SK-N-SH treated with all-trans-retinoic acid at 6 μM for 48 hours (cell line): ENCODE data around the gene SLC47A2.

ENCODE experiments used
- ARNTL ChIP-seq: fragments of 450-650 bp; formaldehyde crosslinking; IDR thresholded peaks from 2 replicates; pipeline ENCODE4 v1.5.0; 2020; ENCODE audit warnings: low read depth, mild to moderate bottlenecking, moderate library complexity, borderline replicate concordance
- BACH2 ChIP-seq: fragments of 250-450 bp; sonication (Bioruptor Pico); IDR thresholded peaks from 2 replicates; pipeline ENCODE4 v1.9.0; 2021; ENCODE audit warnings: mild to moderate bottlenecking, borderline replicate concordance
- CSRNP3 ChIP-seq: fragments of 250-450 bp; sonication (Bioruptor Pico); IDR thresholded peaks from 2 replicates; pipeline ENCODE4 v1.5.1; 2021; ENCODE audit warnings: mild to moderate bottlenecking, moderate library complexity
- PATZ1 ChIP-seq: fragments of 250-450 bp; sonication (Bioruptor Pico); IDR thresholded peaks from 2 replicates; pipeline ENCODE4 v1.8.0; 2020; ENCODE audit warnings: mild to moderate bottlenecking, moderate library complexity, borderline replicate concordance
- PPARA ChIP-seq: fragments of 250-450 bp; sonication (Bioruptor Pico); IDR thresholded peaks from 2 replicates; pipeline ENCODE4 v1.5.0; 2020; ENCODE audit warnings: mild to moderate bottlenecking, borderline replicate concordance
- TCF4 ChIP-seq: fragments of 250-450 bp; sonication (Bioruptor Pico); IDR thresholded peaks from 2 replicates; pipeline ENCODE4 v1.8.0; 2021; ENCODE audit warnings: mild to moderate bottlenecking, moderate library complexity, borderline replicate concordance
- TOX ChIP-seq: fragments of 250-450 bp; sonication (Bioruptor Pico); IDR thresholded peaks from 2 replicates; pipeline ENCODE4 v1.8.0; 2021; ENCODE audit warnings: mild to moderate bottlenecking, moderate library complexity, borderline replicate concordance
- ZNF565 ChIP-seq: fragments of 450-650 bp; formaldehyde crosslinking; conservative IDR thresholded peaks from 2 replicates; pipeline ENCODE4 v1.5.0; 2020; ENCODE audit warnings: low read depth, mild to moderate bottlenecking, moderate library complexity
- TF ChIP-seq, protein P1 (sequence below): fragments of 250-450 bp; sonication (Bioruptor Pico); IDR thresholded peaks from 2 replicates; pipeline ENCODE4 v1.5.1; 2020; ENCODE audit warnings: low read depth, mild to moderate bottlenecking, moderate library complexity

DNA sequence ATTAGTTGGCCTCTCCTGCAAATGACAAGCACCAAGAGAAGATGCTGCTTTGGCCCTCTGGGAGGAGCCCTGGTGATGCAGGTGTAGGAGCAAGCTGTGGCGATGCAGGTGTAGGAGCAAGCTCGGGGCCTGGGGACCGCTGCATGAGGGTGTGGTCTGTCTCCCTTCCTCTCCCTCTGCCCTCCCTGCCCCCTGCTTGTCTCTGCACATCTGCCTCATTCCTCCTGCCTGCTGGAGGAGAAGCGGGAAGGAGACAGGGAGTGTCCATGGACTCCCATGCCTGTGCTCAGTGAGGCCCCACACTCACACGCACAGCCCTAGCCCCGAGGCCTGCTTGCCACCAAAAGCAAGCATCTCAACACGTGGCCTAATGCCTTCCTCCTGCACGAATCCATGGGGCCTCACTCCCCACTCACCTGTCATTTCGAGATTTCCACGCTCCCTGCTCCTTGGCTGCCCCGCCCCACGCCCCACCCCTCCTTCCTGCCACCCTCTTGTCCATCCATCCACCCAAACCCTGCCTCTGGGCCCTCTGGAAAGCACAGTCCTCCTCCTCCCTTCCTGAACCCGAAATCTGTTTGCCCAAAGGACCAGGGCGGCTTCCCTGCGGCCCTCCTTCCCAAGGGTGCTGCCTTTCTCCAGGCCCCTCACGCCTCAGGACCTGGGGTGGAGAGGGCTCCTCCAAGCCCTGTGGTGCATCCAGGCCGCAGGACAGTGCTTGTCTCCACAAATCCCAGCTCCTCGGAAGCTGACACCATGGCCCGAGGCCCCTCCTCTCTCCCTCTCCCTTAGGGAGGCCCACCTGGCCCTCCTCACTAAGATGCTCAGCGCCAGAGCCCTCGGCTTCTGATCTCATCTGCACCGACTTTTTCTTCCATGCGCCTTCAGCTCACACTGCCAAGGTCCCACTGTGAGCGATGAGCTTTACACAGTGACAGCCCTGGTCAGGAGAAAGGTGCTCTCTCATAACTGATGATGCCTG, 43.5 kb upstream of the SLC47A2 start:
- TF ChIP-seq, protein P1, sequence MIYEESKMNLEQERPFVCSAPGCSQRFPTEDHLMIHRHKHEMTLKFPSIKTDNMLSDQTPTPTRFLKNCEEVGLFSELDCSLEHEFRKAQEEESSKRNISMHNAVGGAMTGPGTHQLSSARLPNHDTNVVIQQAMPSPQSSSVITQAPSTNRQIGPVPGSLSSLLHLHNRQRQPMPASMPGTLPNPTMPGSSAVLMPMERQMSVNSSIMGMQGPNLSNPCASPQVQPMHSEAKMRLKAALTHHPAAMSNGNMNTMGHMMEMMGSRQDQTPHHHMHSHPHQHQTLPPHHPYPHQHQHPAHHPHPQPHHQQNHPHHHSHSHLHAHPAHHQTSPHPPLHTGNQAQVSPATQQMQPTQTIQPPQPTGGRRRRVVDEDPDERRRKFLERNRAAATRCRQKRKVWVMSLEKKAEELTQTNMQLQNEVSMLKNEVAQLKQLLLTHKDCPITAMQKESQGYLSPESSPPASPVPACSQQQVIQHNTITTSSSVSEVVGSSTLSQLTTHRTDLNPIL (CRISPR knock-in tag), result no peak
- no peak for TF ChIP-seq TCF4 (CRISPR knock-in tag)
- no peak for TF ChIP-seq ZNF565 (CRISPR knock-in tag)
- no peak for TF ChIP-seq BACH2 (CRISPR knock-in tag)
- TF ChIP-seq PPARA (CRISPR knock-in tag), result no peak
- TF ChIP-seq CSRNP3 (CRISPR knock-in tag), result no peak
- TF ChIP-seq ARNTL (CRISPR knock-in tag), result no peak
- TF ChIP-seq TOX (CRISPR knock-in tag), result no peak
- no peak for TF ChIP-seq PATZ1 (CRISPR knock-in tag)
